HCT116 (cell line): ENCODE data around the gene GLOD4. TPM values are rescaled to one million over a fixed set of nuclear protein-coding genes. Genes with fewer than 3 reads are reported as not detected.

ENCODE experiments used
- ATAC-seq: fragments of 200-7000 bp; cut with Tn5 transposase; 2 replicates; pipeline ENCODE4 v1.9.1; 2020; ENCODE audit warnings: mild to moderate bottlenecking, moderate library complexity
- BruUV-seq: library from RNA; stranded (reverse); fragments of 400-500 nt; replicated peaks from 2 replicates; lab custom pipeline; 2021; lab: Mats Ljungman, UMichigan
- CTCF ChIA-PET: fragments of 300-600 bp; sonication (Branson Sonifier 250); formaldehyde crosslinking; loops from one replicate; lab custom pipeline; 2021; ENCODE audit warnings: antibody characterized with exemption; lab: Charles Lee
- POLR2A ChIA-PET: fragments of 300-600, 350-600 bp; sonication (Branson Sonifier 250); formaldehyde crosslinking; loops from one replicate; lab custom pipeline; 2021; ENCODE audit warnings: antibody characterized with exemption; lab: Charles Lee
- RAD21 ChIA-PET, 2 experiments: fragments of 300-600 bp; sonication (Branson Sonifier 250); formaldehyde crosslinking; loops; one replicate each; lab custom pipeline; 2023; ENCODE audit warnings: low total read pairs in 2 of 2; ENCODE audit not compliant: uncharacterized antibody in 2 of 2, unreplicated experiment in 2 of 2, low non-redundant PET in 1 of 2; lab: Charles Lee
- DNase-seq: peaks from one replicate; pipeline ENCODE4 v3.0.0-alpha.2; 2010; ENCODE audit warnings: low read depth, low spot score
- H2AFZ ChIP-seq: fragments of 200-600 bp; shearing (Covaris generic), sonication (generic); 2 replicates; pipeline ENCODE4 v1.6.1; 2017; ENCODE audit warnings: low read depth, mixed run types, mixed read lengths, antibody characterized with exemption, low read length; ENCODE audit not compliant: poor library complexity, severe bottlenecking
- H3K27ac ChIP-seq: 2 replicates; pipeline ENCODE4 v1.5.1; 2012; ENCODE audit warnings: low read depth, low read length
- H3K27me3 ChIP-seq: fragments of 200-600 bp; sonication (generic); 2 replicates; pipeline ENCODE4 v1.6.1; 2016; ENCODE audit warnings: mixed run types, low read length, mixed read lengths; ENCODE audit not compliant: insufficient read depth
- H3K36me3 ChIP-seq, 2 experiments: fragments of 200-500 bp in 1 of 2; fragments of 200-600 bp in 1 of 2; sonication (Bioruptor generic) in 1 of 2; sonication (generic) in 1 of 2; 2 replicates each; pipeline versions ENCODE4 v1.5.1 to v1.6.1; 2014 to 2016; ENCODE audit warnings: low read length in 2 of 2, inconsistent platforms in 1 of 2, mixed read lengths in 1 of 2, mixed run types in 1 of 2; ENCODE audit not compliant: insufficient read depth in 2 of 2, control insufficient read depth in 1 of 2
- H3K4me1 ChIP-seq, 2 experiments: fragments of 200-600 bp in 1 of 2; sonication (generic) in 1 of 2; 2 replicates each; pipeline versions ENCODE4 v1.5.1 to v1.6.1; 2012 to 2017; ENCODE audit warnings: low read length in 2 of 2, inconsistent platforms in 1 of 2, mild to moderate bottlenecking in 1 of 2, mixed read lengths in 1 of 2, mixed run types in 1 of 2, moderate library complexity in 1 of 2; ENCODE audit not compliant: insufficient read depth in 2 of 2, control insufficient read depth in 1 of 2
- H3K4me2 ChIP-seq: fragments of 200-600 bp; sonication (generic); 2 replicates; pipeline ENCODE4 v1.6.1; 2017; ENCODE audit warnings: mixed run types, low read length, mixed read lengths
- H3K4me3 ChIP-seq, 2 experiments: fragments of 200-600 bp in 1 of 2; sonication (generic) in 1 of 2; replicated peaks in 1 of 2; 2 replicates each; pipeline ENCODE4 v1.5.1; 2011 to 2016; ENCODE audit warnings: low read length in 2 of 2, control low read depth in 1 of 2, low read depth in 1 of 2, mild to moderate bottlenecking in 1 of 2, mixed read lengths in 1 of 2, mixed run types in 1 of 2
- H3K79me2 ChIP-seq: fragments of 200-600 bp; sonication (generic); 2 replicates; pipeline ENCODE4 v1.6.1; 2017; ENCODE audit warnings: mild to moderate bottlenecking, mixed run types, low read length, moderate library complexity, mixed read lengths; ENCODE audit not compliant: insufficient read depth
- H3K9ac ChIP-seq: fragments of 200-600 bp; sonication (generic); 2 replicates; pipeline ENCODE4 v1.6.1; 2016; ENCODE audit warnings: low read length, mixed read lengths
- H3K9me2 ChIP-seq: fragments of 200-600 bp; sonication (generic), shearing (Covaris generic); 2 replicates; pipeline ENCODE4 v1.6.1; 2017; ENCODE audit warnings: mixed run types, mild to moderate bottlenecking, moderate library complexity; ENCODE audit not compliant: insufficient read depth
- H3K9me3 ChIP-seq, 2 experiments: fragments of 200-500 bp in 1 of 2; fragments of 200-600 bp in 1 of 2; sonication (Bioruptor generic) in 1 of 2; sonication (generic) in 1 of 2; 2 replicates each; pipeline ENCODE4 v1.6.1; 2014 to 2017; ENCODE audit warnings: low read length in 2 of 2, mixed read lengths in 2 of 2, inconsistent platforms in 1 of 2, low read depth in 1 of 2, mild to moderate bottlenecking in 1 of 2, mixed run types in 1 of 2, moderate library complexity in 1 of 2; ENCODE audit not compliant: control insufficient read depth in 1 of 2, insufficient read depth in 1 of 2
- H4K20me1 ChIP-seq: fragments of 200-600 bp; sonication (generic), shearing (Covaris generic); 2 replicates; pipeline ENCODE4 v1.6.1; 2017; ENCODE audit warnings: mixed run types, mild to moderate bottlenecking, moderate library complexity; ENCODE audit not compliant: insufficient read depth
- CEBPB ChIP-seq: IDR thresholded peaks from 2 replicates; pipeline ENCODE4 v1.6.1; 2012; ENCODE audit warnings: low read depth
- EGR1 ChIP-seq: IDR thresholded peaks from 2 replicates; pipeline ENCODE4 v1.6.1; 2012; ENCODE audit warnings: low read depth
- ELF1 ChIP-seq: IDR thresholded peaks from 2 replicates; pipeline ENCODE4 v1.6.1; 2012; ENCODE audit warnings: low read depth, borderline replicate concordance
- EZH2 ChIP-seq: fragments of 200-600 bp; sonication (generic); IDR thresholded peaks from 2 replicates; pipeline ENCODE4 v1.6.1; 2017; ENCODE audit warnings: antibody characterized with exemption, mixed run types
- EZH2phosphoT487 ChIP-seq: fragments of 200-600 bp; IDR thresholded peaks from 2 replicates; pipeline ENCODE4 v1.6.1; 2018; ENCODE audit warnings: antibody characterized with exemption, borderline replicate concordance
- FOSL1 ChIP-seq: IDR thresholded peaks from 2 replicates; pipeline ENCODE4 v1.6.1; 2012; ENCODE audit warnings: low read depth
- JUND ChIP-seq: IDR thresholded peaks from 2 replicates; pipeline ENCODE4 v1.6.1; 2012
- POLR2A ChIP-seq: IDR thresholded peaks from 2 replicates; pipeline ENCODE4 v1.7.0; 2011; ENCODE audit warnings: borderline replicate concordance; ENCODE audit not compliant: insufficient read depth, insufficient read length; ENCODE audit errors: extremely low read depth
- POLR2AphosphoS5 ChIP-seq: IDR thresholded peaks from 2 replicates; pipeline ENCODE4 v1.6.1; 2011; ENCODE audit warnings: mild to moderate bottlenecking, low read depth, low read length, moderate library complexity
- RAD21 ChIP-seq: IDR thresholded peaks from 2 replicates; pipeline ENCODE4 v1.6.1; 2012; ENCODE audit warnings: low read depth, mild to moderate bottlenecking
- SIN3A ChIP-seq: IDR thresholded peaks from 2 replicates; pipeline ENCODE4 v1.6.1; 2012; ENCODE audit warnings: low read depth
- SP1 ChIP-seq: IDR thresholded peaks from 2 replicates; pipeline ENCODE4 v1.6.1; 2012; ENCODE audit warnings: low read depth
- TCF7L2 ChIP-seq: IDR thresholded peaks from 2 replicates; pipeline ENCODE4 v1.7.0; 2011; ENCODE audit warnings: borderline replicate concordance, inconsistent platforms; ENCODE audit not compliant: insufficient read depth, insufficient read length; ENCODE audit errors: extremely low read depth
- YY1 ChIP-seq: IDR thresholded peaks from 2 replicates; pipeline ENCODE4 v1.6.1; 2011; ENCODE audit warnings: low read length, low read depth, moderate library complexity, mild to moderate bottlenecking; ENCODE audit not compliant: insufficient replicate concordance; ENCODE audit errors: extremely low read depth
- intact Hi-C: fragments of 100-400 bp; cut with micrococcal nuclease; formaldehyde crosslinking; loops from 2 replicates; pipeline ENCODE4 v1.10.0; 2022
- total RNA-seq: library from RNA; stranded (reverse); gene quantifications from one replicate; pipeline ENCODE4 v1.2.1, GENCODE V29; 2021; ENCODE audit not compliant: unreplicated experiment
- TF ChIP-seq, protein P1 (sequence below), 3 experiments: fragments of 200-600 bp in 1 of 3; sonication (generic) in 1 of 3; IDR thresholded peaks in 2 of 3; conservative IDR thresholded peaks in 1 of 3; 2 replicates each; pipeline ENCODE4 v1.5.1; 2012 to 2017; ENCODE audit warnings: low read depth in 2 of 3, low read length in 2 of 3, antibody characterized with exemption in 1 of 3, borderline replicate concordance in 1 of 3, control low read depth in 1 of 3, mild to moderate bottlenecking in 1 of 3, mixed read lengths in 1 of 3, mixed run types in 1 of 3, moderate library complexity in 1 of 3; ENCODE audit not compliant: insufficient read depth in 1 of 3
- TF ChIP-seq, protein P2 (sequence below): IDR thresholded peaks from 2 replicates; pipeline ENCODE4 v1.6.1; 2012; ENCODE audit warnings: low read depth
- TF ChIP-seq, protein P3 (sequence below): IDR thresholded peaks from 2 replicates; pipeline ENCODE4 v1.6.1; 2012

GLOD4 gene
- total RNA-seq, 1 experiment from 2014 or later: 80.7 TPM

DNA sequence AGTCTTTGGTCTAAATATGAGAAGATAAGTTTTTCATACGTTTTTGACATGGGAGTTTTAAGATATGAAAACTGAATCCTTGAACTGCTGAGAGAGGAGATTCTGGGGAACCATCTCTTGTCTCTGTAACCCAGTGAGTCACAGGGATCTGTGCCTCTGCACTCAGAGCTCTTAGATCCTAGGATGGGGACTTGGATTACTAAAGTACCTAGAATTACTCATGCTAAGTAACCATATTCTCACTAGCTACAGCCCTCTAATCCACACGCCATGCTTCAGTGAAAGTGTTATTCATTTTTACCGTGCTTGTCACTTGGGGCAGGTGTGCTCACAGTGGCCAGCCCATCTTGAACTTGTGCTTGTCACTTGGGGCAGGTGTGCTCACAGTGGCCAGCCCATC lies 2.1 kb upstream of the GLOD4 start:
- RAD21 ChIA-PET: no interaction called here
- POLR2A ChIA-PET: no interaction called here
- Histone ChIP-seq H3K36me3 (peaks cover 7 to 15% of the 10 kb centered on the region in 2 experiments; a peak in 3 of 4 replicates), H4K20me1 (no peaks in the 10 kb centered on the region), H3K27me3 (no peaks in the 10 kb centered on the region), H2AFZ (no peak overlapping the region), H3K9me2 (no peaks in the 10 kb centered on the region), H3K4me2 (peak overlapping the region; percentile 85; the same call in 1 of the 2 replicates), H3K9ac (no peak overlapping the region), H3K79me2 (peaks cover 74% of the 10 kb centered on the region), H3K4me1 (peaks cover 7 to 16% of the 10 kb centered on the region in 2 experiments; a peak in 3 of 4 replicates), H3K9me3 (no peaks in the 10 kb centered on the region), H3K4me3 (no peak overlapping the region), H3K27ac (no peak overlapping the region)
- intact Hi-C loops: no loop called here
- ATAC-seq: no peak
- no peak for TF ChIP-seq CEBPB
- TF ChIP-seq POLR2A: no peak
- TF ChIP-seq, protein P1, sequence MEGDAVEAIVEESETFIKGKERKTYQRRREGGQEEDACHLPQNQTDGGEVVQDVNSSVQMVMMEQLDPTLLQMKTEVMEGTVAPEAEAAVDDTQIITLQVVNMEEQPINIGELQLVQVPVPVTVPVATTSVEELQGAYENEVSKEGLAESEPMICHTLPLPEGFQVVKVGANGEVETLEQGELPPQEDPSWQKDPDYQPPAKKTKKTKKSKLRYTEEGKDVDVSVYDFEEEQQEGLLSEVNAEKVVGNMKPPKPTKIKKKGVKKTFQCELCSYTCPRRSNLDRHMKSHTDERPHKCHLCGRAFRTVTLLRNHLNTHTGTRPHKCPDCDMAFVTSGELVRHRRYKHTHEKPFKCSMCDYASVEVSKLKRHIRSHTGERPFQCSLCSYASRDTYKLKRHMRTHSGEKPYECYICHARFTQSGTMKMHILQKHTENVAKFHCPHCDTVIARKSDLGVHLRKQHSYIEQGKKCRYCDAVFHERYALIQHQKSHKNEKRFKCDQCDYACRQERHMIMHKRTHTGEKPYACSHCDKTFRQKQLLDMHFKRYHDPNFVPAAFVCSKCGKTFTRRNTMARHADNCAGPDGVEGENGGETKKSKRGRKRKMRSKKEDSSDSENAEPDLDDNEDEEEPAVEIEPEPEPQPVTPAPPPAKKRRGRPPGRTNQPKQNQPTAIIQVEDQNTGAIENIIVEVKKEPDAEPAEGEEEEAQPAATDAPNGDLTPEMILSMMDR (IDR thresholded peaks at IDR 0.05 in 2 of 3, conservative IDR thresholded peaks at IDR 0.05 in 1 of 3; ENCODE audit: borderline replicate concordance in 1 of 3, insufficient read depth in 1 of 3, low read depth in 2 of 3, low read length in 2 of 3): no peak
- TF ChIP-seq YY1: no peak
- TF ChIP-seq SP1: no peak
- TF ChIP-seq EZH2: no peak
- TF ChIP-seq JUND: no peak
- no TSS peak for BruUV-seq
- CTCF ChIA-PET: no interaction called here
- no peak for DNase-seq

DNA sequence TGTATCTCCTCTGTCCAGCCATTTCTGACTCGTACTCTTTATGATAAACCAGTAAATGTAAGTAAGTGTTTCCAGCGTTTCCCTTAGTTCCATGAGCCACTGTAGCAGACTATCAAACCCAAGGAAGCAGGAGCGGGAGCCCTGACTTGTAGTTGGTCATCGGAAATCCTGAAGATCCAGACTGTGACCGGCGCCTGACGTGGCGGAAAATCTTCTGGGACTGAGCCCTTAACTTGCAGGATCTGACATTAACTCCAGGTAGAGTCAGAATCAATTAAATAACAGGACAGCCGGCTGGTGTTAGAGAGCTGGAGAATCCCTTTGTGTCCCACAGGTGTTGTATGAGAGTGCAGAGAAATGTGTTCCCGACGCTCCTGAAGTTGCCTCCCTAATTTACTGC lies 4.0 kb downstream of the GLOD4 start:
- peaks cover 1 to 7% of the 10 kb centered on the region in 2 experiments; a peak in 2 of 4 replicates for H3K4me1 ChIP-seq
- H3K27ac ChIP-seq: no peak overlapping the region
- H3K9me2 ChIP-seq: no peaks in the 10 kb centered on the region
- no TSS peak for BruUV-seq
- H3K36me3 ChIP-seq: peaks cover 37 to 45% of the 10 kb centered on the region in 2 experiments
- no peaks in the 10 kb centered on the region for H3K27me3 ChIP-seq
- ATAC-seq (no peak), DNase-seq (no peak)
- H4K20me1 ChIP-seq: no peaks in the 10 kb centered on the region
- no peak overlapping the region for H2AFZ ChIP-seq
- intact Hi-C loops: no loop called here
- no peak overlapping the region for H3K9ac ChIP-seq
- no peak overlapping the region for H3K4me2 ChIP-seq
- RAD21 ChIA-PET: no interaction called here
- no peak overlapping the region for H3K4me3 ChIP-seq
- peaks cover 65% of the 10 kb centered on the region for H3K79me2 ChIP-seq
- H3K9me3 ChIP-seq: no peaks in the 10 kb centered on the region
- CTCF ChIA-PET: interaction anchor here (1.3 kb wide), 1 partner anchor 203 kb away, joined by 3 read pairs; no protein-coding TSS in a partner anchor
- POLR2A ChIA-PET: no interaction called here
- no peak for TF ChIP-seq POLR2AphosphoS5
- TF ChIP-seq, protein P2, sequence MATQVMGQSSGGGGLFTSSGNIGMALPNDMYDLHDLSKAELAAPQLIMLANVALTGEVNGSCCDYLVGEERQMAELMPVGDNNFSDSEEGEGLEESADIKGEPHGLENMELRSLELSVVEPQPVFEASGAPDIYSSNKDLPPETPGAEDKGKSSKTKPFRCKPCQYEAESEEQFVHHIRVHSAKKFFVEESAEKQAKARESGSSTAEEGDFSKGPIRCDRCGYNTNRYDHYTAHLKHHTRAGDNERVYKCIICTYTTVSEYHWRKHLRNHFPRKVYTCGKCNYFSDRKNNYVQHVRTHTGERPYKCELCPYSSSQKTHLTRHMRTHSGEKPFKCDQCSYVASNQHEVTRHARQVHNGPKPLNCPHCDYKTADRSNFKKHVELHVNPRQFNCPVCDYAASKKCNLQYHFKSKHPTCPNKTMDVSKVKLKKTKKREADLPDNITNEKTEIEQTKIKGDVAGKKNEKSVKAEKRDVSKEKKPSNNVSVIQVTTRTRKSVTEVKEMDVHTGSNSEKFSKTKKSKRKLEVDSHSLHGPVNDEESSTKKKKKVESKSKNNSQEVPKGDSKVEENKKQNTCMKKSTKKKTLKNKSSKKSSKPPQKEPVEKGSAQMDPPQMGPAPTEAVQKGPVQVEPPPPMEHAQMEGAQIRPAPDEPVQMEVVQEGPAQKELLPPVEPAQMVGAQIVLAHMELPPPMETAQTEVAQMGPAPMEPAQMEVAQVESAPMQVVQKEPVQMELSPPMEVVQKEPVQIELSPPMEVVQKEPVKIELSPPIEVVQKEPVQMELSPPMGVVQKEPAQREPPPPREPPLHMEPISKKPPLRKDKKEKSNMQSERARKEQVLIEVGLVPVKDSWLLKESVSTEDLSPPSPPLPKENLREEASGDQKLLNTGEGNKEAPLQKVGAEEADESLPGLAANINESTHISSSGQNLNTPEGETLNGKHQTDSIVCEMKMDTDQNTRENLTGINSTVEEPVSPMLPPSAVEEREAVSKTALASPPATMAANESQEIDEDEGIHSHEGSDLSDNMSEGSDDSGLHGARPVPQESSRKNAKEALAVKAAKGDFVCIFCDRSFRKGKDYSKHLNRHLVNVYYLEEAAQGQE: no peak
- TF ChIP-seq EGR1: no peak
- TF ChIP-seq SIN3A: no peak
- TF ChIP-seq TCF7L2: no peak
- TF ChIP-seq, protein P3, sequence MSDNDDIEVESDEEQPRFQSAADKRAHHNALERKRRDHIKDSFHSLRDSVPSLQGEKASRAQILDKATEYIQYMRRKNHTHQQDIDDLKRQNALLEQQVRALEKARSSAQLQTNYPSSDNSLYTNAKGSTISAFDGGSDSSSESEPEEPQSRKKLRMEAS: no peak
- no peak for TF ChIP-seq EZH2
- no peak for TF ChIP-seq EZH2phosphoT487
- TF ChIP-seq POLR2A: no peak
- TF ChIP-seq SP1: no peak
- no peak for TF ChIP-seq FOSL1
- no peak for TF ChIP-seq RAD21
- no peak for TF ChIP-seq ELF1
